ENCODE results near the gene KLHL20. TPM values are rescaled to one million over a fixed set of nuclear protein-coding genes. Genes with fewer than 3 reads are reported as not detected.

The KLHL20 gene
- total and polyA plus RNA-seq, 2 of the 13 experiments (the other 11 are each of a cell fraction or from before 2014, with no cell fraction given), result 7.4 to 14.3 TPM

DNA sequence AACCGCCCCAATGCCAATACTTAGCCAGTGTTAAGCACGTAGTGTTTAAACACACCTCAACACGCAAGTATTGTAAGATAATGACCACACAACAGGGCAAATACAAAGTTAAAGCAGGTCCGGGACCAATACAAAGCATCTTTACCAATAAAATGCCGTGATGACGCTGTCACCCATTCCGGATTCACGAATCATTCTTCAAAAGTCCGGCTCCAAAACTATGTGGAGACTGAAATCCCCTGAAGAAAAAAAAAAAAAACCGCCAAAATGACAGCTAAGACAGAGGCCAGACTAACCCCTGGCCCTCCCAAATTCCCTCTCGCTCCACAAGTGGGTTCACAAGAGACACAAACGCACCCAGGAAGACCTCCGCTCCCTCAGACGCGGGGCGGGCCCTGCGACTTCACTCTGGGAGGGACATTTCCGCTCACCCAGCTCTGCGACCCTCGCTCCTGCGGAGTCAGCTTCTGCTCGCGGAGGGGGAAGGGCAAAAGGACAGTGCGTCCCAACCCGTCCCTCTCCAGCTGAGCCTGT lies 109.1 kb downstream of the KLHL20 start:
- Histone ChIP-seq H3K4me2 (ENCODE audit: low read depth, low read length) (peak overlapping the region; percentile 79), H3K27ac (ENCODE audit: extremely low read length, insufficient read depth, low read length) (peak overlapping the region; percentile 89), H3K36me3 (replicated peaks in 1 of 2; ENCODE audit: control insufficient read depth in 1 of 2, insufficient read depth in 2 of 2, low read length in 2 of 2) (no peaks in the 10 kb centered on the region), H4K20me1 (ENCODE audit: insufficient read depth, low read length) (no peaks in the 10 kb centered on the region), H2AFZ (ENCODE audit: low read length) (peak overlapping the region; percentile 93), H3K79me2 (ENCODE audit: insufficient read depth, low read length) (peaks cover 40% of the 10 kb centered on the region), H3K9me3 (ENCODE audit: low read length) (no peaks in the 10 kb centered on the region), H3K9ac (ENCODE audit: insufficient read depth, low read depth, low read length) (peak overlapping the region; percentile 87), H3K4me1 (ENCODE audit: insufficient read depth, low read length) (peaks cover 45% of the 10 kb centered on the region), H3K4me3 (replicated peaks in 1 of 3; ENCODE audit: insufficient read depth in 1 of 3, low read depth in 2 of 3, low read length in 3 of 3) (peak overlapping the region; percentile 69 to 99 (median 80)), H3K27me3 (ENCODE audit: control insufficient read depth in 1 of 2, insufficient read depth in 2 of 2, low read length in 2 of 2) (no peaks in the 10 kb centered on the region; a peak in 1 of 5 replicates)
- intact Hi-C loops (cut with micrococcal nuclease; ENCODE audit: unreplicated experiment) (loop anchor here (1.0 to 10.0 kb wide), 5 partner anchors 109 to 1079 kb away; no protein-coding TSS in a partner anchor), in situ Hi-C loops (cut with HindIII; ENCODE audit: extremely low pct_ligation_motif_present, low pct_unique_long_range_greater_than_20kb) (loop anchor here (5.0 to 10.0 kb wide), 2 partner anchors 109 to 402 kb away; partner anchors contain the start of gene KLHL20)
- 1% methylated on average over 12 of the region's 25 CpGs for WGBS (ENCODE audit: low lambda C conversion rate)
- ChIA-PET POLR2A (interaction anchor here (0.8 to 3.2 kb wide), 4 partner anchors 30 to 347 kb away, joined by 3 to 20 read pairs (median 6); partner anchors contain the start of genes GAS5, KLHL20, PRDX6 and ZBTB37), CTCF (ENCODE audit: low intra/inter-chr PET ratio, low total read pairs) (interaction anchor here (1.0 kb wide), 1 partner anchor 133 kb away, joined by 3 read pairs; no protein-coding TSS in a partner anchor)
- TSS peak; percentile 65 for BruUV-seq (replicated peaks)
- ATAC-seq (peak; percentile 81), FAIRE-seq (no peak), DNase-seq (ENCODE audit: low spot score) (peak; percentile 2)
- TF ChIP-seq, protein P1, sequence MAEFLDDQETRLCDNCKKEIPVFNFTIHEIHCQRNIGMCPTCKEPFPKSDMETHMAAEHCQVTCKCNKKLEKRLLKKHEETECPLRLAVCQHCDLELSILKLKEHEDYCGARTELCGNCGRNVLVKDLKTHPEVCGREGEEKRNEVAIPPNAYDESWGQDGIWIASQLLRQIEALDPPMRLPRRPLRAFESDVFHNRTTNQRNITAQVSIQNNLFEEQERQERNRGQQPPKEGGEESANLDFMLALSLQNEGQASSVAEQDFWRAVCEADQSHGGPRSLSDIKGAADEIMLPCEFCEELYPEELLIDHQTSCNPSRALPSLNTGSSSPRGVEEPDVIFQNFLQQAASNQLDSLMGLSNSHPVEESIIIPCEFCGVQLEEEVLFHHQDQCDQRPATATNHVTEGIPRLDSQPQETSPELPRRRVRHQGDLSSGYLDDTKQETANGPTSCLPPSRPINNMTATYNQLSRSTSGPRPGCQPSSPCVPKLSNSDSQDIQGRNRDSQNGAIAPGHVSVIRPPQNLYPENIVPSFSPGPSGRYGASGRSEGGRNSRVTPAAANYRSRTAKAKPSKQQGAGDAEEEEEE (CRISPR knock-in tag; IDR thresholded peaks at IDR 0.05; ENCODE audit: borderline replicate concordance), result 0 out of 2 replicates have a peak, but pooled peaks have one; percentile 3
- no peak for TF ChIP-seq REXO4 (CRISPR knock-in tag; IDR thresholded peaks at IDR 0.05; ENCODE audit: borderline replicate concordance)
- no peak for TF ChIP-seq SCMH1 (CRISPR knock-in tag; IDR thresholded peaks at IDR 0.05; ENCODE audit: borderline replicate concordance)
- TF ChIP-seq KMT2A (CRISPR knock-in tag; IDR thresholded peaks at IDR 0.05), result peak; percentile 78
- TF ChIP-seq, protein P2, sequence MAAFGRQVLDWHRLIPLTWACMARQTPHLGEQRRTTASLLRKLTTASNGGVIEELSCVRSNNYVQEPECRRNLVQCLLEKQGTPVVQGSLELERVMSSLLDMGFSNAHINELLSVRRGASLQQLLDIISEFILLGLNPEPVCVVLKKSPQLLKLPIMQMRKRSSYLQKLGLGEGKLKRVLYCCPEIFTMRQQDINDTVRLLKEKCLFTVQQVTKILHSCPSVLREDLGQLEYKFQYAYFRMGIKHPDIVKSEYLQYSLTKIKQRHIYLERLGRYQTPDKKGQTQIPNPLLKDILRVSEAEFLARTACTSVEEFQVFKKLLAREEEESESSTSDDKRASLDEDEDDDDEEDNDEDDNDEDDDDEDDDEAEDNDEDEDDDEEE (CRISPR knock-in tag; IDR thresholded peaks at IDR 0.05), result no peak
- TF ChIP-seq SP5 (CRISPR knock-in tag; IDR thresholded peaks at IDR 0.05; ENCODE audit: borderline replicate concordance, low read depth), result peak; percentile 23; the same call in 1 of the 2 replicates
- TF ChIP-seq, protein P3, sequence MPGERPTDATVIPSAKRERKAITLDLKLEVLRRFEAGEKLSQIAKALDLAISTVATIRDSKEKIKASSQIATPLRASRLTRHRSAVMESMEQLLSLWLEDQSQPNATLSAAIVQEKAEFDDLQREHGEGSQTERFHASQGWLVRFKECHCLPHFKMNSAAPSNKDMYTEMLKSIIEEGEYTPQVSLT (CRISPR knock-in tag; IDR thresholded peaks at IDR 0.05; ENCODE audit: borderline replicate concordance, low read depth), result 0 out of 2 replicates have a peak, but pooled peaks have one; percentile 24
- TF ChIP-seq, protein P4, sequence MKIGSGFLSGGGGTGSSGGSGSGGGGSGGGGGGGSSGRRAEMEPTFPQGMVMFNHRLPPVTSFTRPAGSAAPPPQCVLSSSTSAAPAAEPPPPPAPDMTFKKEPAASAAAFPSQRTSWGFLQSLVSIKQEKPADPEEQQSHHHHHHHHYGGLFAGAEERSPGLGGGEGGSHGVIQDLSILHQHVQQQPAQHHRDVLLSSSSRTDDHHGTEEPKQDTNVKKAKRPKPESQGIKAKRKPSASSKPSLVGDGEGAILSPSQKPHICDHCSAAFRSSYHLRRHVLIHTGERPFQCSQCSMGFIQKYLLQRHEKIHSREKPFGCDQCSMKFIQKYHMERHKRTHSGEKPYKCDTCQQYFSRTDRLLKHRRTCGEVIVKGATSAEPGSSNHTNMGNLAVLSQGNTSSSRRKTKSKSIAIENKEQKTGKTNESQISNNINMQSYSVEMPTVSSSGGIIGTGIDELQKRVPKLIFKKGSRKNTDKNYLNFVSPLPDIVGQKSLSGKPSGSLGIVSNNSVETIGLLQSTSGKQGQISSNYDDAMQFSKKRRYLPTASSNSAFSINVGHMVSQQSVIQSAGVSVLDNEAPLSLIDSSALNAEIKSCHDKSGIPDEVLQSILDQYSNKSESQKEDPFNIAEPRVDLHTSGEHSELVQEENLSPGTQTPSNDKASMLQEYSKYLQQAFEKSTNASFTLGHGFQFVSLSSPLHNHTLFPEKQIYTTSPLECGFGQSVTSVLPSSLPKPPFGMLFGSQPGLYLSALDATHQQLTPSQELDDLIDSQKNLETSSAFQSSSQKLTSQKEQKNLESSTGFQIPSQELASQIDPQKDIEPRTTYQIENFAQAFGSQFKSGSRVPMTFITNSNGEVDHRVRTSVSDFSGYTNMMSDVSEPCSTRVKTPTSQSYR (CRISPR knock-in tag; IDR thresholded peaks at IDR 0.05; ENCODE audit: borderline replicate concordance), result peak; percentile 52; the same call in 1 of the 2 replicates
- no peak for TF ChIP-seq TCF7 (IDR thresholded peaks at IDR 0.05; ENCODE audit: low read depth)
- TF ChIP-seq KDM5A (IDR thresholded peaks at IDR 0.05; ENCODE audit: borderline replicate concordance, low read length), result peak; percentile 77
- TF ChIP-seq CREB1 (IDR thresholded peaks at IDR 0.05), result no peak
- TF ChIP-seq CREB1 (CRISPR knock-in tag; IDR thresholded peaks at IDR 0.05), result no peak
- no peak for TF ChIP-seq FOXK2 (IDR thresholded peaks at IDR 0.05)
- TF ChIP-seq MAFK (conservative IDR thresholded peaks at IDR 0.05 in 1 of 2, IDR thresholded peaks at IDR 0.05 in 1 of 2; ENCODE audit: low read length in 2 of 2), result peak in 1 of 2 experiments; percentile 16; a peak in 1 of 4 replicates
- no peak for TF ChIP-seq ZNF543 (CRISPR knock-in tag; IDR thresholded peaks at IDR 0.05)
- TF ChIP-seq ZNF7 (CRISPR knock-in tag; IDR thresholded peaks at IDR 0.05), result no peak
- TF ChIP-seq REL (CRISPR knock-in tag; conservative IDR thresholded peaks at IDR 0.05), result peak; percentile 63; the same call in 1 of the 2 replicates
- 0 out of 2 replicates have a peak, but pooled peaks have one; percentile 9 for TF ChIP-seq GATA4 (IDR thresholded peaks at IDR 0.05; ENCODE audit: borderline replicate concordance, low read depth)
- no peak for TF ChIP-seq ONECUT2 (CRISPR knock-in tag; IDR thresholded peaks at IDR 0.05)

Data from HepG2 (cell line).